ENCODE data around the gene PAM16. TPM values are rescaled to one million over a fixed set of nuclear protein-coding genes. Genes with fewer than 3 reads are reported as not detected.

Gene PAM16
- total RNA-seq, 1 donor = 17.4 TPM

DNA sequence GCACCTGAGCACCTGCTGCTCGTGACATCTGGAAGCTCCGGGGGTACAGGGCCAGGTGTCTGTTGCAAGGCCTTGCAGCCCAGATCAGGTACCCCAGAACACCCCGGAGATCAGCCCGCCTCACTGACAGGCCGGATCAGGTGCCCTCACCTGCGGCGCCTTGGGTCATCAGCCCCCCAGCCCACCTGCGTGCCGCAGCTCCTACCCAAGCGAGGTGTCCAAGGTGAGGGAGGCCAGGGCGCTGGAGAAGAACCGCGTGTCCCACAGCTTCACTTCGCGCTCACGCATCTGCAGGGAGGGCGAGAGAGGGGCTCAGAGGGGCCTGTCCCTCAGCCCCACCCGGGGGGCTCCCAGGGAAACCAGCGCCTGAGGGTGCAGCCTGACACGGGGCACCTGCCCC is 36.7 kb upstream of the PAM16 start:
- Histone ChIP-seq H3K9me3 (ENCODE audit: low read depth, low read length) (no peaks in the 10 kb centered on the region), H3K27ac (ENCODE audit: low read depth, low read length) (peak overlapping the region; percentile 15), H4K20me1 (ENCODE audit: insufficient read depth, low read length) (peaks cover 34% of the 10 kb centered on the region), H3K36me3 (ENCODE audit: insufficient read depth, low read length) (peaks cover 13% of the 10 kb centered on the region), H3K27me3 (ENCODE audit: insufficient read depth, low read length) (no peaks in the 10 kb centered on the region), H2AFZ (ENCODE audit: low read length) (no peak overlapping the region), H3K79me2 (ENCODE audit: insufficient read depth, low read length) (peaks cover 9% of the 10 kb centered on the region), H3K4me3 (ENCODE audit: insufficient read depth, low read length) (no peak overlapping the region), H3K4me2 (ENCODE audit: insufficient read depth, low read length) (no peak overlapping the region), H3K4me1 (ENCODE audit: insufficient read depth, low read length) (peaks cover 56% of the 10 kb centered on the region)
- TF ChIP-seq, protein P1, sequence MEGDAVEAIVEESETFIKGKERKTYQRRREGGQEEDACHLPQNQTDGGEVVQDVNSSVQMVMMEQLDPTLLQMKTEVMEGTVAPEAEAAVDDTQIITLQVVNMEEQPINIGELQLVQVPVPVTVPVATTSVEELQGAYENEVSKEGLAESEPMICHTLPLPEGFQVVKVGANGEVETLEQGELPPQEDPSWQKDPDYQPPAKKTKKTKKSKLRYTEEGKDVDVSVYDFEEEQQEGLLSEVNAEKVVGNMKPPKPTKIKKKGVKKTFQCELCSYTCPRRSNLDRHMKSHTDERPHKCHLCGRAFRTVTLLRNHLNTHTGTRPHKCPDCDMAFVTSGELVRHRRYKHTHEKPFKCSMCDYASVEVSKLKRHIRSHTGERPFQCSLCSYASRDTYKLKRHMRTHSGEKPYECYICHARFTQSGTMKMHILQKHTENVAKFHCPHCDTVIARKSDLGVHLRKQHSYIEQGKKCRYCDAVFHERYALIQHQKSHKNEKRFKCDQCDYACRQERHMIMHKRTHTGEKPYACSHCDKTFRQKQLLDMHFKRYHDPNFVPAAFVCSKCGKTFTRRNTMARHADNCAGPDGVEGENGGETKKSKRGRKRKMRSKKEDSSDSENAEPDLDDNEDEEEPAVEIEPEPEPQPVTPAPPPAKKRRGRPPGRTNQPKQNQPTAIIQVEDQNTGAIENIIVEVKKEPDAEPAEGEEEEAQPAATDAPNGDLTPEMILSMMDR (IDR thresholded peaks at IDR 0.05; ENCODE audit: extremely low read depth, low read depth, low read length) = no peak
- no peak for DNase-seq (ENCODE audit: insufficient read length, low spot score, missing footprints)

DNA sequence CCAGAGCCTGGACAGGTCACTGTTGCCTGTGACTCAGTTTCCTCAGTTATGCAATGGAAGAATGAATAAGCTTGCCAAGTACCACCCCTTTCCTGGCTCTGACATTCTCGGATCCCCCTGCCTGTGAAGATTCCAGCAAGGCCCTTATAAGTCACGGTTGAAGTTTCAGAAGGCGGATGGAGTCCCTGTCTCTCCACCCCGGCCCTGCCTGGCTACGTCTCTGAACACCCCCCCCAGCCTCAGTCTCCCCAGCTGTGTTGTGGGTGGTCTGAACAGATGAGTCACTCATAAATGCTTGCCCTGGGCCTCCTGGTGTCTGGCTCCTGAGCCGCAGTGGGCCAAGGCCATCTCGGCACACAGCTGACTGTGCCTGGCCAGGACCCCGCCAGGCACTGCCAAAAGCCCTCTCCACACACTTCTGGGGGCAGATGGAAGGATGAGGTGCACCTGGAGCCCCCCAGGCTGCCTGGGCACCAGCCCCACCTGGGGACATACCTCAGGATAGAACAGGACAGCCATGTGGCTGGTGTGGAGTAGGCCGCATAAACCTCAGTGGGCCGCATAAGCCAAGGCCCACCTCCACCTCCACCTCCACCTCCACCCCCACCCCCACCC is 35.9 kb upstream of the PAM16 start:
- H3K4me1 ChIP-seq (ENCODE audit: insufficient read depth, low read length) = peaks cover 51% of the 10 kb centered on the region
- DNase-seq (ENCODE audit: insufficient read length, low spot score, missing footprints) = peak; percentile 94

DNA sequence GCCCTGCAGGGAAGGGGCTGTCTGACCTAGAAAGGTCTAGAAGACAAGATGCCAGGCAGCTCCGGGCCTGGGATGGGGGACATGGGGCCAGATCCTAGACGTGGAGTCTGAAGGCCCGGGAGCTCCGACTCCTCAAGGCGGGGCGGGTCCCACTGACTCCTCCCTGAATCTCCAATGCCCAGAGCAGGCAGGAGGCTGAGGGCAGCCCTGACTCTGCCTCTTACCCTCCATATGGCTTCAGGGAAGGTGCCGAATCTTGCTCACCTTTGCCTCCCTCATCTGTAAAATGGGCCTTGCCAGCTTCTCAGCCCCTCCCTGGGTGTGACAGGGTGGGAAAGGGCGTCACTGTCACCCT is 35.3 kb upstream of the PAM16 start:
- Histone ChIP-seq H3K4me3 (ENCODE audit: insufficient read depth, low read length) (no peak overlapping the region), H3K36me3 (ENCODE audit: insufficient read depth, low read length) (peaks cover 26% of the 10 kb centered on the region), H3K27ac (ENCODE audit: low read depth, low read length) (peak overlapping the region; percentile 71), H3K9me3 (ENCODE audit: low read depth, low read length) (no peaks in the 10 kb centered on the region), H4K20me1 (ENCODE audit: insufficient read depth, low read length) (peaks cover 47% of the 10 kb centered on the region), H3K79me2 (ENCODE audit: insufficient read depth, low read length) (peaks cover 23% of the 10 kb centered on the region), H3K4me1 (ENCODE audit: insufficient read depth, low read length) (peaks cover 50% of the 10 kb centered on the region), H2AFZ (ENCODE audit: low read length) (no peak overlapping the region), H3K4me2 (ENCODE audit: insufficient read depth, low read length) (no peak overlapping the region), H3K27me3 (ENCODE audit: insufficient read depth, low read length) (no peaks in the 10 kb centered on the region)
- TF ChIP-seq, protein P1 (IDR thresholded peaks at IDR 0.05; ENCODE audit: extremely low read depth, low read depth, low read length) = no peak
- DNase-seq (ENCODE audit: insufficient read length, low spot score, missing footprints) = peak; percentile 97

More for the DNA sequence above, 35.9 kb upstream of the PAM16 start:
- peaks cover 20% of the 10 kb centered on the region for H3K36me3 ChIP-seq (ENCODE audit: insufficient read depth, low read length)
- H3K27ac ChIP-seq (ENCODE audit: low read depth, low read length) = peak overlapping the region; percentile 71
- no peaks in the 10 kb centered on the region for H3K9me3 ChIP-seq (ENCODE audit: low read depth, low read length)
- peaks cover 16% of the 10 kb centered on the region for H3K79me2 ChIP-seq (ENCODE audit: insufficient read depth, low read length)
- H3K4me2 ChIP-seq (ENCODE audit: insufficient read depth, low read length) = no peak overlapping the region
- no peak overlapping the region for H2AFZ ChIP-seq (ENCODE audit: low read length)
- H3K27me3 ChIP-seq (ENCODE audit: insufficient read depth, low read length) = no peaks in the 10 kb centered on the region
- H3K4me3 ChIP-seq (ENCODE audit: insufficient read depth, low read length) = no peak overlapping the region
- TF ChIP-seq, protein P1 (IDR thresholded peaks at IDR 0.05; ENCODE audit: extremely low read depth, low read depth, low read length) = no peak
- peaks cover 41% of the 10 kb centered on the region for H4K20me1 ChIP-seq (ENCODE audit: insufficient read depth, low read length)

DNA sequence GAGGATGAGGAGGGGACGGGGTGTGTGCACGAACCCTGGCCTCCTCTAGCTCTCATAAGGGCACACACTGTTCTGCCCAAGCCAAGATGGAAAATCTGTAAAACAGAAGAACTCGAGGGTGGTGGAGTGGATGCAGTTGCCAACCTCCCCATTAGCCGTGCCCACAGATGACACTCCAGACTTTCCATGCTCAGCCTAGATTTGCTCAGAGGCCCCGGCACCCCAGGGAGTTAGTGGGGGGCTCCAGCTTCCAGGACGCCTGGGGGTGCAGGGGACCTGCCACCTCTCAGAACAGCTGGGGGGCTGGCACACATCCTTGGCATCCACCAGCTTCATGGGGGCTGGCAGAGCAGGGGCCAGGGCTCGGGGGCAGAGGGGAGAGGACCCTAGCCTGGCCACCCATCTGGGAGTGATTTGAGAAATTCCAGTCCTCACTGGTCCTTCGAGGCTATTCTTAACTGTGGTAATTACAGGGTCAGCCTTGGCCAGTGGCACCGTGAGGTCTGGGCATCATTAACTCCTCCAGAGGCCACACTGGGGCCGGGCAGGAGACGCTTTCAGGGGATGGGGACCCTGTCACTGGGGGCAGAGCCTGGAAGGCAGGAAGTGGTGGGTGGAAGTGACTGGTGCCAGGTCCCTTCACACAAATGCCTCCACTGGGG is 34.8 kb upstream of the PAM16 start:
- Histone ChIP-seq H4K20me1 (ENCODE audit: insufficient read depth, low read length) (peaks cover 53% of the 10 kb centered on the region), H3K36me3 (ENCODE audit: insufficient read depth, low read length) (peaks cover 31% of the 10 kb centered on the region), H3K4me2 (ENCODE audit: insufficient read depth, low read length) (no peak overlapping the region), H3K79me2 (ENCODE audit: insufficient read depth, low read length) (peaks cover 28% of the 10 kb centered on the region), H3K9me3 (ENCODE audit: low read depth, low read length) (no peaks in the 10 kb centered on the region), H3K27me3 (ENCODE audit: insufficient read depth, low read length) (no peaks in the 10 kb centered on the region), H2AFZ (ENCODE audit: low read length) (no peak overlapping the region), H3K4me1 (ENCODE audit: insufficient read depth, low read length) (peaks cover 50% of the 10 kb centered on the region), H3K27ac (ENCODE audit: low read depth, low read length) (peak overlapping the region; percentile 71), H3K4me3 (ENCODE audit: insufficient read depth, low read length) (no peak overlapping the region)
- peak; percentile 95 for DNase-seq (ENCODE audit: insufficient read length, low spot score, missing footprints)
- TF ChIP-seq, protein P1 (IDR thresholded peaks at IDR 0.05; ENCODE audit: extremely low read depth, low read depth, low read length) = no peak

Data from osteoblast (primary cell).